NCI-H1436 treated with DMSO at 0.1 percent for 48 hours (cell line): ENCODE results near the gene KPNA3.
"Not testable (repeated sequence)": the region's sequence is repeated elsewhere in the genome, so short reads cannot be mapped to it uniquely, and the experiment has no call there.

Experiments used
- DNase-seq: peaks from one replicate; lab custom pipeline; 2025; lab: John Stamatoyannopoulos, UW

Gene KPNA3

GRCh38 chr13:49746111-49746510 lies 46.4 kb downstream of the KPNA3 start:
- no peak for DNase-seq

GRCh38 chr13:49740870-49741269 lies 51.6 kb downstream of the KPNA3 start:
- DNase-seq = no peak

- DNase-seq = no peak
These were observed 52.8 kb downstream of the KPNA3 start for GRCh38 chr13:49739498-49740187.

GRCh38 chr13:49733181-49733951 lies 59.1 kb downstream of the KPNA3 start:
- DNase-seq = no peak

GRCh38 chr13:49731766-49732165 lies 60.7 kb downstream of the KPNA3 start:
- DNase-seq = no peak

GRCh38 chr13:49716615-49717014 lies 75.9 kb downstream of the KPNA3 start:
- no peak for DNase-seq

GRCh38 chr13:49714757-49715156 lies 77.7 kb downstream of the KPNA3 start:
- no peak for DNase-seq

- DNase-seq = no peak
These were observed 81.1 kb downstream of the KPNA3 start for GRCh38 chr13:49711218-49711863.

GRCh38 chr13:49704264-49704663 lies 88.2 kb downstream of the KPNA3 start:
- not testable (repeated sequence) for DNase-seq

- no peak for DNase-seq
These were observed 91.0 kb downstream of the KPNA3 start for GRCh38 chr13:49701491-49701890.

- DNase-seq = no peak
These were observed 95.0 kb downstream of the KPNA3 start for GRCh38 chr13:49697468-49697867.

- DNase-seq = no peak
These were observed 98.0 kb downstream of the KPNA3 start for GRCh38 chr13:49694446-49694845.

GRCh38 chr13:49693877-49694276 lies 98.6 kb downstream of the KPNA3 start:
- no peak for DNase-seq

- DNase-seq = no peak
These were observed 99.2 kb downstream of the KPNA3 start for GRCh38 chr13:49693191-49693733.

- DNase-seq = peak; percentile 4
These were observed 101.3 kb downstream of the KPNA3 start, which contains the start of gene EBPL for GRCh38 chr13:49690995-49691784. EBPL (minus strand) TSS chr13:49691486; CDS start chr13:49691424, 62 bp downstream.

- DNase-seq = no peak
These were observed 102.1 kb downstream of the KPNA3 start for GRCh38 chr13:49690133-49690994.

GRCh38 chr13:49683489-49683888 lies 109.0 kb downstream of the KPNA3 start:
- no peak for DNase-seq

- DNase-seq = no peak
These were observed 110.5 kb downstream of the KPNA3 start for GRCh38 chr13:49681842-49682435.

- no peak for DNase-seq
These were observed 113.2 kb downstream of the KPNA3 start for GRCh38 chr13:49679246-49679645.

- no peak for DNase-seq
These were observed 114.1 kb downstream of the KPNA3 start for GRCh38 chr13:49678191-49678914.
